Activated naive CD4-positive, alpha-beta T cell treated with Interleukin-2 at 50 U/mL for 16 hours (primary cell): ENCODE results near the gene HRH1.
"Not testable (repeated sequence)": the region's sequence is repeated elsewhere in the genome, so short reads cannot be mapped to it uniquely, and the experiment has no call there.

Experiments
- DNase-seq: peaks from one replicate; pipeline ENCODE4 v3.0.0-alpha.2; 2020

Gene HRH1

GRCh38 chr3:11173828-11174465, 19.7 kb downstream of the HRH1 start:
- DNase-seq, result no peak

GRCh38 chr3:11178421-11178820, 24.1 kb downstream of the HRH1 start:
- no peak for DNase-seq

- DNase-seq, result not testable (repeated sequence)
Measured at GRCh38 chr3:11184328-11184969, 30.2 kb downstream of the HRH1 start.

GRCh38 chr3:11185144-11185543, 30.9 kb downstream of the HRH1 start:
- DNase-seq, result no peak

- DNase-seq, result no peak
Measured at GRCh38 chr3:11185564-11186317, 31.4 kb downstream of the HRH1 start.

- no peak for DNase-seq
Measured at GRCh38 chr3:11186318-11186692, 32.0 kb downstream of the HRH1 start.

GRCh38 chr3:11186771-11187191, 32.5 kb downstream of the HRH1 start:
- DNase-seq, result no peak

GRCh38 chr3:11187681-11188080, 33.4 kb downstream of the HRH1 start:
- no peak for DNase-seq

GRCh38 chr3:11188231-11188630, 33.9 kb downstream of the HRH1 start:
- no peak for DNase-seq

- no peak for DNase-seq
Measured at GRCh38 chr3:11195201-11195600, 40.9 kb downstream of the HRH1 start.

- no peak for DNase-seq
Measured at GRCh38 chr3:11195721-11196332, 41.5 kb downstream of the HRH1 start.

- DNase-seq, result no peak
Measured at GRCh38 chr3:11197484-11197883, 43.2 kb downstream of the HRH1 start.

- no peak for DNase-seq
Measured at GRCh38 chr3:11198070-11198469, 43.8 kb downstream of the HRH1 start.

GRCh38 chr3:11198495-11198894, 44.2 kb downstream of the HRH1 start:
- DNase-seq, result no peak

GRCh38 chr3:11199902-11200845, 45.9 kb downstream of the HRH1 start:
- DNase-seq, result no peak

GRCh38 chr3:11201251-11202019, 47.1 kb downstream of the HRH1 start:
- DNase-seq, result no peak

- DNase-seq, result no peak
Measured at GRCh38 chr3:11203961-11204360, 49.7 kb downstream of the HRH1 start.

- no peak for DNase-seq
Measured at GRCh38 chr3:11204697-11205348, 50.5 kb downstream of the HRH1 start.

GRCh38 chr3:11205881-11206280, 51.6 kb downstream of the HRH1 start:
- DNase-seq, result not testable (repeated sequence)

GRCh38 chr3:11206316-11206715, 52.0 kb downstream of the HRH1 start:
- DNase-seq, result no peak

GRCh38 chr3:11206953-11207352, 52.7 kb downstream of the HRH1 start:
- DNase-seq, result no peak
